IPS-18a (cell line): Measurements from ENCODE around the gene CDH13.
A peak's percentile ranks its signal among the peaks of the same experiment; 100 is the strongest.

Experiments
- H3K27ac ChIP-seq: one replicate; pipeline ENCODE4 v1.5.1; 2013; ENCODE audit warnings: low read length
- H3K27me3 ChIP-seq: one replicate; pipeline ENCODE4 v1.6.1; 2013; ENCODE audit warnings: mild to moderate bottlenecking, low read length; ENCODE audit not compliant: control insufficient read depth, insufficient read depth
- H3K36me3 ChIP-seq: one replicate; pipeline ENCODE4 v1.6.1; 2013; ENCODE audit warnings: low read depth, low read length; ENCODE audit not compliant: control insufficient read depth
- H3K4me1 ChIP-seq: one replicate; pipeline ENCODE4 v1.6.1; 2013; ENCODE audit warnings: low read depth, low read length; ENCODE audit not compliant: control insufficient read depth
- H3K4me3 ChIP-seq: one replicate; pipeline ENCODE4 v1.5.1; 2013; ENCODE audit warnings: low read length
- H3K9ac ChIP-seq: one replicate; pipeline ENCODE4 v1.6.1; 2013; ENCODE audit warnings: mild to moderate bottlenecking, low read length, moderate library complexity
- H3K9me3 ChIP-seq: one replicate; pipeline ENCODE4 v1.6.1; 2013; ENCODE audit warnings: low read depth, low read length; ENCODE audit not compliant: control insufficient read depth

The CDH13 gene

DNA sequence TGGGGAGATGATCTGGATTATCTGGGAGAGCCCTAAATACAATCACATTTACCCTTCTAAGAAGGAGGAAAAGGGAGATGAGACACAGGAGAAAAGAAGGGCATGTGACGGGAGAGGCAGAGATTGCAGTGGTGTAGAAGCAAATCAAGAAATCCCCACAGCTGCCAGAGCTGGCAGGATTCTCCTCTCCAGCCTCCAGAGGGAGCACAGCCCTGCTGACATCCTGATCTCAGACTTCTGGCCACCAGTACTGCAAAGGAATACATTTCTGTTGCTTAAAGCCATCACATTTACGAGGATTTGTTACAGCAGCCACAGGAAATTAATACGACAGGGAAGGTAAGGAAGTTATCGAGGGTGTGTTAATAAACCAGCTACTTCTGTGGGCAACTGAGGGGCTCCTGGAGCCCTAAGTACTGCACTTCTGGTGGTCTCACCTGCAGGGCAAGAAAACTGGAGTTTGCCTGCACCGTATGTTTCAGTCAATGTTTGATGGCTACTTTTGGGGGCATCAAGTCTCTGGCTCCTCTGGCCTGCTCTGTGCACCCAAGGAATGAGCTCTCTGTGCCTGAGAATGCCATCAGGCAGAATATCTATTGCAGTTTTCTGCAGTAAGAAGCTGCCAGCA is 22.9 kb upstream of the CDH13 start:
- H3K27ac ChIP-seq: no peak overlapping the region
- no peak overlapping the region for H3K4me3 ChIP-seq
- peaks cover 18% of the 10 kb centered on the region for H3K4me1 ChIP-seq
- H3K36me3 ChIP-seq: no peaks in the 10 kb centered on the region
- no peaks in the 10 kb centered on the region for H3K9me3 ChIP-seq
- H3K9ac ChIP-seq: no peak overlapping the region
- H3K27me3 ChIP-seq: no peaks in the 10 kb centered on the region

DNA sequence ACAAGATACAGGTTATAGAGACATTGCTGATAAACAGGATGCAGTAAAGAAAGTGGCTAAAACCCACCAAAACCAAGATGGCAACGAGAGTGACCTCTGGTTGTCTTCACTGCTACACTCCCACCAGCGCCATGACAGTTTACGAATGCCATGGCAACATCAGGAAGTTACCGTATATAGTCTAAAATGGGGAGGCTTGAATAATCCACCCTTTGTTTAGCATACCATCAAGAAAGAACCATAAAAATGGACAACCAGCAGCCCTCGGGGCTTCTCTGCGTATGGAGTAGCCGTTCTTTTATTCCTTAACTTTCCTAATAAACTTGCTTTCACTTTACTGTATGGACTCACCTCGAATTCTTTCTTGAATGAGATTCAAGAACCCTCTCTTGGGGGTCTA is 21.7 kb upstream of the CDH13 start:
- Histone ChIP-seq H3K36me3 (no peaks in the 10 kb centered on the region), H3K4me1 (peaks cover 18% of the 10 kb centered on the region), H3K9me3 (no peaks in the 10 kb centered on the region), H3K9ac (no peak overlapping the region), H3K27ac (no peak overlapping the region), H3K4me3 (no peak overlapping the region), H3K27me3 (no peaks in the 10 kb centered on the region)

DNA sequence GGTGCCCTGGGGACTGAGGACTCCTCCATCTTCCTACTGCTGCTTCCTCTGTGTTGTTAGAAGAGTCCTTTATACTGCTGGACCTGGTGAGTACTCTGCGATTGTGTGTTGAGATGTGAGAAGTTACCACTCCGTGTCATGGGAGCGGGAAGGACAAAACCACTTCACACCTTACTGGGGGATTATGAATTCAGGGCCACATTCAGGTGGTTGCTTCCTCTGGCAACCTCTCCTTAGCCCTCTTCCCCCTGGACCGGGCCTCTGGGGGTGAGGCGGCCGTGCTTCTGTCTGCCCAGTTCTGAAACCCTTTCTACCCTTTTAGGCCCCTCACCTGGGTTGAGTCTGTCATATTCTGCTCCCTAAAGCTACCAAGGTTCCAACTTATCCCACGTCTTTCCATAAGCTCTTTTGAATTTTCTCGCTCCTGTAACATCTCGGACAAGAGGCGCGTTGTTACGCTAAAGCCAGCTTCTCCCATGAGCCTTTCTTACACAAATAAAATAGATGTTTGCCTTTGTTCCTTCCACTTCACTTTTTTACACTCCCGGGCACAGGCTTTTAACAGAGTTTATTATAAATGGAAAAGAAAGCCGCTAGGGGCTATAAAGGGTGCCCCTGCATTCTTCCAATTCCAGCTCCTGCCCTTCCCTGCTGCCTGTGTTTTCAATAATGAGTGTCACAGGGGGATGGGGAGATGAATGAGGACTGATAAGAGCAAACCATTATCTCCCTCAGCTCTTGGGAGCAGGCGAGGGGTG is 20.7 kb upstream of the CDH13 start:
- H3K4me1 ChIP-seq: peaks cover 18% of the 10 kb centered on the region
- H3K9me3 ChIP-seq: no peaks in the 10 kb centered on the region
- H3K9ac ChIP-seq: no peak overlapping the region
- H3K27ac ChIP-seq: no peak overlapping the region
- H3K4me3 ChIP-seq: peak overlapping the region; percentile 33
- H3K36me3 ChIP-seq: no peaks in the 10 kb centered on the region
- no peaks in the 10 kb centered on the region for H3K27me3 ChIP-seq

DNA sequence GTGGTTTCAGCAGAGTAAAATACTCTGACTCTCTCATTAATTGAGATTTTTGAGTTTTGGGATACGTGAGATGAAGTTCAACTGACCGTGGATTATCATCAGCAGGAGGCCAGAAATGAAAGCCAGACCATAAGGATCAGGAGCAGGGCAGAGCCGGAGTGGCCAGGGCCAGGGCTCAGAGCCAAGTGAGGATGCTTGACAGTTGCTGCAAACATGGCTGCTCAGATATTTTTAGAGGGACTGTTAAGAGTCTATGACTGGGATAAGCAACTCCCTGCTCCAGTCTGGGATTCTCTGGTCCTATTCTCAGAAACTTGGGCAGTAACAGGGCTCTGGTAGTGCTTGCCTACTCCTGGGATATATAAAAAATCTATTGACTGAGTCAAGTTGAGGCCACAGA is 17.6 kb upstream of the CDH13 start:
- Histone ChIP-seq H3K36me3 (no peaks in the 10 kb centered on the region), H3K27me3 (no peaks in the 10 kb centered on the region), H3K4me1 (peaks cover 18% of the 10 kb centered on the region), H3K27ac (no peak overlapping the region), H3K9me3 (no peaks in the 10 kb centered on the region), H3K9ac (no peak overlapping the region), H3K4me3 (no peak overlapping the region)

DNA sequence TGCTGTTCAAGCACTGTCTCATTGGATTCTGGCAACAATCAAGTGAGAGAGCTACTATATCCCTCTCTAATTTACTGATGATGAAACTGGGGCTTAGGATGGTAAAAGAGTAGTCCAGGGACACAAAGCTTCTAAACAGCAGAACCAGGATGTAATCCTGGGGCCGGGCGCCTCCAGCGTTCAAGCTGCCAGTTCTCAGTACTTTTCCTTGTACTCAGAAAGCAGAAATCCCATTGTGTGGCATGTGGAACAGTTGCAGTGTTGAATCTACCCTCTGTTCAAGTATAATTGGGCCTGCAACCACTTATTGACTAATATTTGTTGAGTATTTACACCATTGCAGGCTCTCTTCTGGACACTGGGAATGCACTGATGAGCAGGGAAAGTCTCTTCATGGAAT is 14.5 kb upstream of the CDH13 start:
- Histone ChIP-seq H3K4me1 (no peaks in the 10 kb centered on the region), H3K27ac (no peak overlapping the region), H3K9ac (no peak overlapping the region)

DNA sequence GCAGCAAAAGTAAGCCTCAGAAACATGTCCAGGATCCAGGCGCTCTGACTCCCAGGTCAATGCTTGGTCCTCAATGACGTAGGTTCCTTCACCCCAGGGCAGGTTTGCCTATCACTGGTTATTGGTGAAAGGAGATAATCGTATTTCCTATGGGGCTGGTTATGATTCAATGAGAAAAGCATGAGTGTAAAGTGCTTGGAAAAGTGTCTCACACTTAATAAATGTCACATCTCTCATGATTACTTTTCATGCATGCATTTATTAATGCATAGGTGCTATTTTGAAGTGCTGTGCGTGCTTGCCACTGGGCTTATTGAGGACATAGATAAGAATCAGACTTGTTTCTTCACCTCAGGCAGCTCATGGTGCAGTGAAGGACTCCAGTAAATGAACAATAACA is 10.4 kb upstream of the CDH13 start:
- no peaks in the 10 kb centered on the region for H3K9me3 ChIP-seq

More for the DNA sequence above, 14.5 kb upstream of the CDH13 start:
- H3K9me3 ChIP-seq: no peaks in the 10 kb centered on the region
- no peak overlapping the region for H3K4me3 ChIP-seq
- no peaks in the 10 kb centered on the region for H3K36me3 ChIP-seq
- H3K27me3 ChIP-seq: no peaks in the 10 kb centered on the region

DNA sequence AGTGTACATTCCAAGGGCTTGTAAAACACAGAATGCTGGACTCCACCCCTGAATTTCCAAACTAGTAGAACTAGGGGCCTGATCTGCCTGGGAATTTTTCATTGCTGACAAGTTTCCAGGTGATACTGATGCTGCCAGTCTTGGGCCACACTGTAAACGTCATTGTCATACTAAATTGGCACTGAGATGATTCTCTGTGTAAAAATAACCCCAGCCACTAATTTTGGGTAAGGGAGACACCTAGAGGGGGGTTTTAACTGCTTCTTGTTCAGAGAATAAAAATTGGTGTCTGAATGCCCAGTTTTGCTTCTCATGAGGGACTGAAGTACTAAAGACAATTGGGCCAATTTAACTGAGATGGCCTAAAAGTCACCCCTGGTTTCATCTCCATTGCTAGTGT is 5.0 kb upstream of the CDH13 start:
- H3K27me3 ChIP-seq: peaks cover 27% of the 10 kb centered on the region

More for the DNA sequence above, 10.4 kb upstream of the CDH13 start:
- Histone ChIP-seq H3K36me3 (no peaks in the 10 kb centered on the region), H3K27ac (no peak overlapping the region), H3K9ac (no peak overlapping the region), H3K4me3 (no peak overlapping the region), H3K27me3 (no peaks in the 10 kb centered on the region), H3K4me1 (no peaks in the 10 kb centered on the region)

DNA sequence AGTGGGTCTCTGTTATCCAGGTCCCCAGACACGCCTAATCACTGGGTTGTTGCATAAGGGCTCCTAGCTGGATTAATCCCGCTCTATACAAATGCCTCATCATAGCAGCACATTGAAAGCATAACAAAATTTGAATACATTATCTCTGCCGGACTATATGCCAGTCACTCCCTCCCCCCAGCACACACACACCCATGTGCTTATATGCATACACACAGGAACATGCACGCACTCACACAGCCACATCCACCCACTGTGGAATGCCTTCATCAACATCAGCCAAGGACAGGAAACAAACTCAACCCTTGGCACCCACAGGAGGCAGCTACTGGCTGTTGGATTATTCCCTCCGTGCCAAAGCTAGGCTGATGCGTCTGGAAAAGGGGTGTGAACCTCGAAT is 3.5 kb upstream of the CDH13 start:
- H3K27me3 ChIP-seq: peaks cover 42% of the 10 kb centered on the region
- H3K9me3 ChIP-seq: no peaks in the 10 kb centered on the region
- no peak overlapping the region for H3K27ac ChIP-seq
- no peaks in the 10 kb centered on the region for H3K36me3 ChIP-seq
- H3K9ac ChIP-seq: no peak overlapping the region
- H3K4me1 ChIP-seq: no peaks in the 10 kb centered on the region
- H3K4me3 ChIP-seq: no peak overlapping the region

More for the DNA sequence above, 5.0 kb upstream of the CDH13 start:
- Histone ChIP-seq H3K36me3 (no peaks in the 10 kb centered on the region), H3K4me1 (no peaks in the 10 kb centered on the region), H3K9me3 (no peaks in the 10 kb centered on the region), H3K9ac (no peak overlapping the region), H3K4me3 (no peak overlapping the region), H3K27ac (no peak overlapping the region)

DNA sequence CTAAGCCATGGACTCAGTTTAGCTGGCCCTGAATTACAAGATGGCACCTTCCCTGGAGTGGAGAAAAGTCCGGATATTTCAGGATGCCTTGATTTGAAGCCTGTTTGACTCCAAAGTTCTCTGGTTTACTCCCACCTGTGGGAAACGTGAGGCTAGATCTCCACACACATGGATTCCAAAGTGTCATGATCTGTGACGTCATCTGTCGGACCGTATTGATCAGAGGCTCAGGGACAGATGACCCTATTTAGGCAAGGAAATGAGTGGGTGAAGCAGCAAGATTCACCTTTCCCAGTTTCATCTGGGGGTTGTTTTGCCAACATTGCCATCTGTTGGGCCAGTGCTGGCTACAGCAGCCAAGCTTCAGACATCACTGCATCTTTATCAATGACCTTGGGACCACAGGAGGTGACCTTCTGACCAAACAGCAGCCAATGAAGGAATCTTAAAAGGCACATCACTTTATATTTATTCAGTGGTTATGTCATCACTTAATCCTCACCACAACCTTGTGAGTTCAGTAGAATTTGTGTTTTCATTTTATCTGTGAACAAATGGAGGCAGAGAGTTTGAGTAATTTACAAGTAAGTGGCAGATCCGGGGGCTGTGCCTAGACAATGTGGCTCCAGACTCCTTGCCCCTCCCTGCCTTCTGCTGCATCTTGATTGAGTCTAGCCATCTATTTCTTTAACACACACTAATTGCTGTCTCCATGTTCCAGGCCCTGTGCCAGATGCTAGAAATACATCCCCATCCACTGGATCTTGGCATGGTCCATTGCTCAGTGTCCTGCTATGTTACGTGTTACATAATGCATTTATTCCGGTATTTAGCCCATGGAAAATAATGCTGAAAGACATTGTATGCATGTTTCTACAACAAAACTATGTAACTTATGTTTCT is 1.5 kb upstream of the CDH13 start:
- Histone ChIP-seq H3K36me3 (no peaks in the 10 kb centered on the region), H3K9me3 (no peaks in the 10 kb centered on the region), H3K27me3 (peaks cover 56% of the 10 kb centered on the region), H3K4me1 (peaks cover 9% of the 10 kb centered on the region), H3K4me3 (no peak overlapping the region), H3K27ac (no peak overlapping the region), H3K9ac (no peak overlapping the region)

DNA sequence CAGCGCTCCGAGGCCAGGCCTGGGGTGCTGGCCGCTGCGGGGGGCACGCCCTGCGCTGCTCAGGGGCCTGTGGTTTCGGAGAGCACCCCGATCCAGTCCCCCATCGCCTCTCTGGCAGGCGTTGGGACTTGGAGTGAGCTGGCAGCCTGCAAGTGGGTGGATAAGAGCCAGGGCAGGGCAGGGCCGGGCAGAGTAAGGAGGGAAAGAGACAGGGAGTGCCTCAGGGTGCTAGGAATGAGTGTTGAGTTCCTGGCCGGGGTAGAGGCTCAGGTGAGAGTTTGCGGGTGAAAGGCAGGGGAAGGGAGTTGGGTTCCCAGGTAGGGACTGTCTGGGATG is 1.3 kb downstream of the CDH13 start:
- H3K4me1 ChIP-seq: peaks cover 9% of the 10 kb centered on the region
- peaks cover 56% of the 10 kb centered on the region for H3K27me3 ChIP-seq
- no peak overlapping the region for H3K27ac ChIP-seq
- no peaks in the 10 kb centered on the region for H3K9me3 ChIP-seq
- H3K36me3 ChIP-seq: no peaks in the 10 kb centered on the region
- H3K4me3 ChIP-seq: peak overlapping the region; percentile 62
- no peak overlapping the region for H3K9ac ChIP-seq

DNA sequence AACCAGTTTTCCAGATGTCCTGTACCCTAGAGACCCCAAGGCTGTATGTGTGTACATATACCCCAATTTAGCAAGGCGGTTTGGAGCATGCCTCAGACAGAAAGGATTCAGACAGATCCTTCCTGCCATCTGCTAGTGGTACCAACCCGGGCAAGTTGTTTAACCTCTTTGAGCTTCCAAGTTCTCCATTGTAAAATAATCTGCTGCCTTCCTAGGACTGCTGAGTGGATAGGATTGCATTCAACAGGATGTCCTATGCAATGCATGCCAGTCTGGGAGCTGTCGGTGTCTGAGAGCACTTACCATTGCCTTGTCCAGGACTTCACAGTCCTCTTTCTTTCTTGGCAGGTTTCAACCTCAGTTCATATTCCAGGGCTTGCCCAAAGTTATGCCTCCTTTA is 1.9 kb downstream of the CDH13 start:
- Histone ChIP-seq H3K9me3 (no peaks in the 10 kb centered on the region), H3K4me1 (peaks cover 9% of the 10 kb centered on the region), H3K4me3 (no peak overlapping the region), H3K9ac (no peak overlapping the region), H3K27ac (no peak overlapping the region), H3K27me3 (peaks cover 56% of the 10 kb centered on the region), H3K36me3 (no peaks in the 10 kb centered on the region)
